Hypothalamus (tissue), 51 donors: ENCODE results near the gene SMYD2.

Experiments
- DNase-seq, 51 donors: peaks; one replicate each; lab custom pipeline; 2025; lab: John Stamatoyannopoulos, UW

The SMYD2 gene

DNA sequence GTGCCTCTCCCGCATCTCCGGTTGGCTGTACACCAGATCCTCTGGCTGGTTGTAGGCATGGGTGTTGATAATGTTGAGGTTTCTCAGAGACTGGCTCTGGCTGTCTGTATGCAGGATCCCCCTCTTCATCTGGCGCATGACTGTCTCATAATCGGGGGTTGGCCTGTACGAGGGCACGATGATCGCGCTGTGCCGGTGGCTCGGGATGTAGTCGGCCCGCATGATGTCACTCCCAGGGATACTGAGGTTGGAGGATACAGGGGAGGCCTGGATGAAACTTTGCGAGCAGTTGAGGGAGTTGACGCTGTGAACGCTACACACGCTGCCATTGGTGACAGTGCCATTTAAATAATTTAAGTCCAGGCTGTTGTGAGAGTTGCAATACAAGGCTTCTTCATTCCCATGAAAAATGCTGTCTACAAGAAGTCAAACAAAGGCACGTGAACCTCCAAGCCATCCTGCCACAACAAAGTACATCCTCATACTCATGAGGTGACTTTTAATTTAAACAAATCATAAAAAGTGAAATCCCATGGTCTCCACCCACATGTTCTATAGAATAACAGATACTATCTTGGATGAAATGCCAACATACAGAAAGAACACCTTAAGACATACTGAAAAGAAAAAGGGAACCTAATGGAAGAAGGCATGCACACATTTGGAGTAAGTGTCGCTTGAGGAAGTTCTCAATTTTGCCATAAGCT is 103.6 kb downstream of the SMYD2 start:
- no peak for DNase-seq

DNA sequence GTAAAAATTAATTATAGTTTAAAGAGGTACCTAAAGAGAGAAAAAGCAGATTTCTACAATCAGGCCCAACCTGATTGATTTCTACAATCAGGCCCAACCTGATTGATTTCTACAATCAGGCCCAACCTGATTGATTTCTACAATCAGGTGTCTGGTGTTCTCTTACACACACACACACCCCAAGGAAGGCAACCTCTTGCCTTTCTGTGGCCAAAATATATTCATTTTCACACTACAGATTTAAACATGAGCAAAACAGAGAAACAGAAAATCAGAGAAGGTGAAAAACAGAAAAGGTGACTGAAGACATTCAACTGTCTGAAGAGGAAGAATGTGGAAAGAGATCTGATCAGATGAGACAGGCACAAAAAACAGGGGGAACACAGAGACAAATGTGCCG is 104.5 kb downstream of the SMYD2 start:
- no peak for DNase-seq

DNA sequence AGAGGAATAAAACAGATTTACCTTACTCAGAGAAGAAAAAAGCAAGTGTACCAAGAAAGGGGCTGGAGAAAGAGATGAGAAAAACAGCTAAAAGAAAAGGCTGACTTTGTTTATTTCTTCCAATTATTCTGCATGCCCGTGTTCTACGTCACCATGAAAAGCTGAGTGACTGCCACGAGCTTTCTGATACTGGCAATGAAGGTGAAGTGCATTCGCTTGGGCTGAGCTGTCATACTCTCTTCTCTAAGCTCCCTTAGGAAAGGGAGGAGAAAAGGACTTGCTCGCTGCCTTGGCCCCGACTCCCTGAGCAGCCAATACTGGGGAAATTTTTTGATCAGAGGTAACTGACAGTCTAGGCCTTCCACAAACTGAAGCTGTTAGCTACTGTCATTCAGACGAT is 105.4 kb downstream of the SMYD2 start:
- no peak for DNase-seq
